Thymus (tissue), 11 donors: Measurements from ENCODE around the gene ALKBH1. TPM values are rescaled to one million over a fixed set of nuclear protein-coding genes. Genes with fewer than 3 reads are reported as not detected.
"Not testable (repeated sequence)": the region's sequence is repeated elsewhere in the genome, so short reads cannot be mapped to it uniquely, and the experiment has no call there.

ENCODE experiments used
- DNase-seq, 9 donors: peaks; one replicate each; pipeline ENCODE4 v3.0.0-alpha.2; 2013; ENCODE audit warnings: low spot score in 9 of 9, low read depth in 6 of 9, missing footprints in 1 of 9
- H3K27ac ChIP-seq, 2 donors: one replicate each; pipeline ENCODE4 v1.5.1; 2013; ENCODE audit warnings: control low read depth in 1 of 2, low read depth in 1 of 2, low read length in 1 of 2, mild to moderate bottlenecking in 1 of 2, moderate library complexity in 1 of 2
- H3K27me3 ChIP-seq, 2 donors: one replicate each; pipeline ENCODE4 v1.5.1; 2013; ENCODE audit warnings: low read length in 1 of 2; ENCODE audit not compliant: control insufficient read depth in 2 of 2, insufficient read depth in 1 of 2
- H3K36me3 ChIP-seq, 2 donors: one replicate each; pipeline ENCODE4 v1.5.1; 2013; ENCODE audit warnings: low read length in 1 of 2, mild to moderate bottlenecking in 1 of 2, moderate library complexity in 1 of 2; ENCODE audit not compliant: control insufficient read depth in 2 of 2, insufficient read depth in 2 of 2
- H3K4me1 ChIP-seq, 2 donors: one replicate each; pipeline ENCODE4 v1.5.1; 2013; ENCODE audit warnings: low read length in 2 of 2; ENCODE audit not compliant: control insufficient read depth in 2 of 2, insufficient read depth in 2 of 2
- H3K4me3 ChIP-seq, 2 donors: one replicate each; pipeline ENCODE4 v1.5.1; 2013; ENCODE audit warnings: low read length in 2 of 2, control low read depth in 1 of 2, mild to moderate bottlenecking in 1 of 2
- H3K9me3 ChIP-seq, 2 donors: one replicate each; pipeline ENCODE4 v1.5.1; 2013; ENCODE audit warnings: low read length in 1 of 2, mild to moderate bottlenecking in 1 of 2; ENCODE audit not compliant: control insufficient read depth in 2 of 2, insufficient read depth in 1 of 2
- WGBS: extraction: QIAGEN DNeasy Blood & Tissue Kit; methylation state at CpG from one replicate; pipeline ENCODE4 v1.1.7; 2013; 5-methylcytosine and 5-hydroxymethylcytosine counted together
- polyA plus RNA-seq: library from polyadenylated mRNA; stranded (reverse); fragments of 200-250 nt; gene quantifications from one replicate; pipeline ENCODE4 v1.2.3, GENCODE V29; 2013
- total RNA-seq: library from RNA; stranded (reverse); fragments of 120-200 nt; gene quantifications from one replicate; pipeline ENCODE4 v1.2.4, GENCODE V29; 2013
- donor health status: healthy.

The ALKBH1 gene
- total and polyA plus RNA-seq, 2 donors, result 12.1 to 12.3 TPM

GRCh38 chr14:77691259-77691658, 16.6 kb downstream of the ALKBH1 start:
- H3K4me3 ChIP-seq, result no peak overlapping the region
- no peaks in the 10 kb centered on the region for H3K4me1 ChIP-seq
- H3K9me3 ChIP-seq, result no peaks in the 10 kb centered on the region
- H3K36me3 ChIP-seq, result peaks cover 14 to 41% of the 10 kb centered on the region in 2 donors
- no peak for DNase-seq
- no peak overlapping the region for H3K27ac ChIP-seq
- 97% methylated on average over 2 of the region's 2 CpGs for WGBS
- H3K27me3 ChIP-seq, result no peaks in the 10 kb centered on the region

- WGBS, result 49% methylated on average over 1 of the region's 1 CpG
- H3K36me3 ChIP-seq, result peaks cover 9 to 25% of the 10 kb centered on the region in 2 donors
- no peaks in the 10 kb centered on the region for H3K9me3 ChIP-seq
- DNase-seq, result no peak
- no peaks in the 10 kb centered on the region for H3K27me3 ChIP-seq
- H3K4me1 ChIP-seq, result no peaks in the 10 kb centered on the region
- H3K4me3 ChIP-seq, result no peak overlapping the region
- no peak overlapping the region for H3K27ac ChIP-seq
Observed at GRCh38 chr14:77682158-77682553, 25.7 kb downstream of the ALKBH1 start.

GRCh38 chr14:77681196-77682157, 26.3 kb downstream of the ALKBH1 start:
- H3K4me3 ChIP-seq, result no peak overlapping the region
- whole genome bisulfite sequencing, result 83% methylated on average over 7 of the region's 7 CpGs
- peaks cover 9 to 26% of the 10 kb centered on the region in 2 donors for H3K36me3 ChIP-seq
- H3K4me1 ChIP-seq, result no peaks in the 10 kb centered on the region
- H3K27ac ChIP-seq, result no peak overlapping the region
- no peak for DNase-seq
- no peaks in the 10 kb centered on the region for H3K9me3 ChIP-seq
- no peaks in the 10 kb centered on the region for H3K27me3 ChIP-seq

DNA sequence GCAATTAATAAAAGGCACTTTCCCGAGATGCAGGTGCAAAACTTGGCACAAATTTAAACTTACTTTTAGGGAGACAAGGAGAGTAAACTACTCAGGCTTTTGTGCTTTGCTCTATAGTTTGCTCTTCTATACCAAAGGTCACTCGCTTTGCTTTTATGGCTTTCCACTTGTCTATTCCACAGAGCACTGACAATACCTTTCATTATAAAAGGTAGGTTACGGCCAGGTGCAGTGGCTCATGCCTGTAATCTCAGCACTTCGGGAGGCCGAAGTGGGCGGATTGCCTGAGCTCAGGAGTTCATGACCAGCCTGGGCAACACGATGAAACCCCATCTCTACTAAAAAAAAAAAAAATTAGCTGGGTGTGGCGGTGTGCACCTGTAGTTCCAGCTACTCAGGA, 32.9 kb downstream of the ALKBH1 start:
- Histone ChIP-seq H3K4me1 (no peaks in the 10 kb centered on the region), H3K27me3 (no peaks in the 10 kb centered on the region), H3K27ac (no peak overlapping the region), H3K4me3 (no peak overlapping the region), H3K9me3 (no peaks in the 10 kb centered on the region), H3K36me3 (peaks cover 24 to 39% of the 10 kb centered on the region in 2 donors)
- WGBS, result 93% methylated on average over 8 of the region's 8 CpGs
- DNase-seq, result no peak

DNA sequence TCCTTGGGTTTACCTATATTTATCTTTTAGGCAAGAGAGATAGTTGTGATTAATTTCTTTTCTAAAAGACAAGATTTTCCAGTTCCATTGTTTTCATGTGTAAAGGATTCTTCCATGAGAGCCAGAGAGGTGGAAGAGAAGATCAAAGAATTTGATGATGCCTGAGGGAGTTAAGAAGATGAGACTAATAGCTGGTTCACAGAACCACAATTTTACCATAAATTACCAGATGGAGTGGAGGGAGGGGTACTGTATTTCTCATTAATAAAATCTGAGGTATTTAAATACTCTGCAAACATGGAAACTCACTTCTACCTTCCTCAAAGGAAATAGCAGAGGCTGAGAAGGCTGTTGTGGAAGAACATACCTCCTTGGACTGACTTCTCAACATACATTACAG, 34.6 kb downstream of the ALKBH1 start:
- Histone ChIP-seq H3K27ac (no peak overlapping the region), H3K27me3 (no peaks in the 10 kb centered on the region), H3K36me3 (peaks cover 21 to 33% of the 10 kb centered on the region in 2 donors), H3K4me3 (no peak overlapping the region), H3K9me3 (no peaks in the 10 kb centered on the region), H3K4me1 (no peaks in the 10 kb centered on the region)
- DNase-seq, result no peak

DNA sequence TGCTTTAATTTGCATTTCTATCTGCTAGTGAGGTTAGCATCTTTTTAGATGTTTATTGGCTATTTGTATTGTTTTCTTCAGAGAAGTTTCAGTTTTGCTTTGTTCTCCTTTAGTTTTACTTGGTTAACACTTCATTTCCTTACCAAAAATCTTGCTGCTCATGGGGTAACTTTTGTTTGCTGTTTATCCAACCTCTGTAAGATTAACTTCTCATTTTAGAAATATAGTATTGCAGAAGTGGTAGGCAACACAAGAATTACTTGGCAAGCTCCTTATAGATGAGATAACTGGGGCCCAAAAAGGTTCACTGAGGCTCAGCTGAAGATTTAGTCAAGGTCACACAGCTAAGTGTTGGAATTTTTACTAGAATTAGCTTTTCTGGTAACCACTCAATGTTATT, 40.5 kb downstream of the ALKBH1 start:
- no peaks in the 10 kb centered on the region for H3K9me3 ChIP-seq
- peaks cover 0 to 3% of the 10 kb centered on the region in 2 donors for H3K36me3 ChIP-seq
- no peak overlapping the region for H3K27ac ChIP-seq
- no peak overlapping the region for H3K4me3 ChIP-seq
- no peaks in the 10 kb centered on the region for H3K27me3 ChIP-seq
- H3K4me1 ChIP-seq, result no peaks in the 10 kb centered on the region
- DNase-seq, result no peak

- Histone ChIP-seq H3K27me3 (no peaks in the 10 kb centered on the region), H3K4me1 (no peaks in the 10 kb centered on the region), H3K36me3 (no peaks in the 10 kb centered on the region), H3K9me3 (no peaks in the 10 kb centered on the region), H3K27ac (no peak overlapping the region), H3K4me3 (no peak overlapping the region)
- WGBS, result 86% methylated on average over 6 of the region's 6 CpGs
- DNase-seq, result no peak
Observed at GRCh38 chr14:77663293-77663692, 44.5 kb downstream of the ALKBH1 start.

DNA sequence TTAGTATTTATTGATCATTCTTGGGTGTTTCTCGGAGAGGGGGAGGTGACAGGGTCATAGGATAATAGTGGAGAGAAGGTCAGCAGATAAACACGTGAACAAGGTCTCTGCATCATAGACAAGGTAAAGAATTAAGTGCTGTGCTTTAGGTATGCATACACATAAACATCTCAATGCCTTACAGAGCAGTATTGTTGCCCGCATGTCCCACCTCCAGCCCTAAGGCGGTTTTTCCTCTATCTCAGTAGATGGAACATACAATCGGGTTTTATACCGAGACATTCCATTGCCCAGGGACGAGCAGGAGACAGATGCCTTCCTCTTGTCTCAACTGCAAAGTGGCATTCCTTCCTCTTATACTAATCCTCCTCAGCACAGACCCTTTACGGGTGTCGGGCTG, 46.3 kb downstream of the ALKBH1 start:
- H3K27me3 ChIP-seq, H3K4me1 ChIP-seq, H3K27ac ChIP-seq, H3K4me3 ChIP-seq, H3K9me3 ChIP-seq, H3K36me3 ChIP-seq, DNase-seq: not testable (repeated sequence)
- 91% methylated on average over 9 of the region's 9 CpGs for WGBS

DNA sequence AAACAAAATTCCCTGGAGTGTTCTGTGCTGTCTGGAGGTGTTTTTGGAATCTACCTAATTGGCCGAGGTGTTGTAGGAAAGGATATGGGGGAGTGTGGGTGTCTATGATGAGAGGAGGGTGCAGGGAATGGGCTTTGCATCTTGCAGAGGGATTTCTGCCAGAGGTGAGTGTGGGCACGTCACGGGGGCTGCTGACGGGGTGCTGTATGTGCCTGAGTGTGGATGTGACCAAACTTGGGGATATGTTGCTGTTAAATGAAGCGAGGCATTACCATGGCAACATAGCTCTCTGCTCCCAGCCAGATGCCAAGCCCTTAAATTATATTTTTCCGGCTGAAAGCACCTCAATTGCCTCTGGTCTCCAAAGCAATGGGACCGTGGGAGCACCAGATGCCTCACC, 47.1 kb downstream of the ALKBH1 start:
- WGBS, result 94% methylated on average over 7 of the region's 7 CpGs
- Histone ChIP-seq H3K4me3 (no peak overlapping the region), H3K27me3 (no peaks in the 10 kb centered on the region), H3K27ac (no peak overlapping the region), H3K36me3 (no peaks in the 10 kb centered on the region), H3K4me1 (no peaks in the 10 kb centered on the region), H3K9me3 (no peaks in the 10 kb centered on the region)
- DNase-seq, result no peak
